Esophagus muscularis mucosa (tissue), 4 donors: ENCODE data around the gene KAZN. TPM values are rescaled to one million over a fixed set of nuclear protein-coding genes. Genes with fewer than 3 reads are reported as not detected.

ENCODE experiments used
- DNase-seq: peaks from one replicate; pipeline ENCODE4 v3.0.0-alpha.2; 2017; ENCODE audit errors: extremely low spot score
- H3K27ac ChIP-seq, 4 donors: fragments of 200-600 bp; sonication (generic); replicated peaks in 1 of 4; 1 replicate in 3 of 4; 2 replicates in 1 of 4; pipeline ENCODE4 v1.5.1; 2016 to 2019; ENCODE audit warnings: mild to moderate bottlenecking in 1 of 4
- H3K27me3 ChIP-seq, 4 donors: fragments of 200-600 bp; sonication (generic); one replicate each; pipeline versions ENCODE4 v1.5.1 to v1.6.0; 2016 to 2019
- H3K36me3 ChIP-seq, 4 donors: fragments of 200-600 bp; sonication (generic); one replicate each; pipeline ENCODE4 v1.5.1; 2016 to 2019
- H3K4me1 ChIP-seq, 4 donors: fragments of 200-600 bp; sonication (generic); one replicate each; pipeline ENCODE4 v1.5.1; 2016 to 2019
- H3K4me3 ChIP-seq, 4 donors: fragments of 200-600 bp; sonication (generic); 1 replicate in 2 of 4; 2 replicates in 2 of 4; pipeline ENCODE4 v1.5.1; 2016 to 2019; ENCODE audit warnings: mild to moderate bottlenecking in 4 of 4, moderate library complexity in 1 of 4
- H3K9me3 ChIP-seq, 4 donors: fragments of 200-600 bp; sonication (generic); 1 replicate in 3 of 4; 2 replicates in 1 of 4; pipeline ENCODE4 v1.5.1; 2016 to 2019
- EP300 ChIP-seq: sonication (generic); formaldehyde crosslinking; IDR thresholded peaks from one replicate; pipeline ENCODE4 v1.6.1; 2017; ENCODE audit warnings: antibody characterized with exemption
- POLR2A ChIP-seq: fragments of 450-650 bp; IDR thresholded peaks from one replicate; pipeline ENCODE4 v1.6.1; 2017; ENCODE audit warnings: antibody characterized with exemption, moderate library complexity, mild to moderate bottlenecking, low read depth
- POLR2AphosphoS5 ChIP-seq, 2 donors: sonication (generic); formaldehyde crosslinking; IDR thresholded peaks; one replicate each; pipeline ENCODE4 v1.6.1; 2017; ENCODE audit warnings: antibody characterized with exemption in 2 of 2
- WGBS: methylation state at CpG from one replicate; pipeline ENCODE4 v1.1.5; 2018; 5-methylcytosine and 5-hydroxymethylcytosine counted together
- intact Hi-C: fragments of 100-400 bp; cut with DNase I; formaldehyde crosslinking; loops from one replicate; pipeline ENCODE4 v1.15.1; 2023
- total RNA-seq, 4 donors: library from RNA; depleted of rRNA; stranded (reverse); fragments of >200 nt; gene quantifications; one replicate each; pipeline versions ENCODE4 v1.1.0 to v1.2.1, GENCODE V29; 2016
- TF ChIP-seq, protein P1 (sequence below), 3 experiments: fragments of 200-600 bp in 2 of 3; fragments of 450-650 bp in 1 of 3; sonication (generic) in 2 of 3; IDR thresholded peaks; one replicate each; pipeline ENCODE4 v1.5.1; 2017 to 2019; ENCODE audit warnings: antibody characterized with exemption in 3 of 3, mild to moderate bottlenecking in 2 of 3, moderate library complexity in 1 of 3

KAZN gene
- total RNA-seq, 4 donors from 2014 or later, result 9.9 to 14.1 (median 11.9) TPM

DNA sequence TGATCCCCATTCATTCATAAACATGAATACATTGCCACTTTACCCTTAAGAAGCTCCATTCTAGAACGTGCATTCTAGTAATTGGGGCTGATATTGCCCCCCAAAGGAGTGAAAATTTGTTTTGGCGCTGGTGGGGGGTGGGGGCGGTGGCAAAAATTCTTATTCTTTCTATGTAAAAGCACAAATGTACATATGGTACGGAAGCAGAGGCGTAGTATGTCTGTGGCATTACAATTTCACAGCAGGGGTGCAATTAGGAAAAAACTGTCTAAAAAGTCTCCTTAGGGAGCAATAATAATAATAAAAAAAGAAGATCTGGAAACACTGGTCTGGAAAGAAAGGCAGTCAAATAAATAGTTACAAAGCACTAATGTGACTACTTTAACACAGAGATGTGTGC is 514.7 kb downstream of the KAZN start:
- no peak overlapping the region for H3K27ac ChIP-seq
- no peak overlapping the region for H3K4me3 ChIP-seq
- DNase-seq, result no peak
- H3K9me3 ChIP-seq, result no peaks in the 10 kb centered on the region
- WGBS, result 85% methylated on average over 5 of the region's 5 CpGs
- H3K4me1 ChIP-seq, result no peaks in the 10 kb centered on the region
- intact Hi-C loops, result no loop called here
- no peaks in the 10 kb centered on the region for H3K27me3 ChIP-seq
- TF ChIP-seq EP300, result no peak
- TF ChIP-seq, protein P1, sequence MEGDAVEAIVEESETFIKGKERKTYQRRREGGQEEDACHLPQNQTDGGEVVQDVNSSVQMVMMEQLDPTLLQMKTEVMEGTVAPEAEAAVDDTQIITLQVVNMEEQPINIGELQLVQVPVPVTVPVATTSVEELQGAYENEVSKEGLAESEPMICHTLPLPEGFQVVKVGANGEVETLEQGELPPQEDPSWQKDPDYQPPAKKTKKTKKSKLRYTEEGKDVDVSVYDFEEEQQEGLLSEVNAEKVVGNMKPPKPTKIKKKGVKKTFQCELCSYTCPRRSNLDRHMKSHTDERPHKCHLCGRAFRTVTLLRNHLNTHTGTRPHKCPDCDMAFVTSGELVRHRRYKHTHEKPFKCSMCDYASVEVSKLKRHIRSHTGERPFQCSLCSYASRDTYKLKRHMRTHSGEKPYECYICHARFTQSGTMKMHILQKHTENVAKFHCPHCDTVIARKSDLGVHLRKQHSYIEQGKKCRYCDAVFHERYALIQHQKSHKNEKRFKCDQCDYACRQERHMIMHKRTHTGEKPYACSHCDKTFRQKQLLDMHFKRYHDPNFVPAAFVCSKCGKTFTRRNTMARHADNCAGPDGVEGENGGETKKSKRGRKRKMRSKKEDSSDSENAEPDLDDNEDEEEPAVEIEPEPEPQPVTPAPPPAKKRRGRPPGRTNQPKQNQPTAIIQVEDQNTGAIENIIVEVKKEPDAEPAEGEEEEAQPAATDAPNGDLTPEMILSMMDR (IDR thresholded peaks at IDR 0.05), result no peak
- TF ChIP-seq POLR2AphosphoS5 (IDR thresholded peaks at IDR 0.05), result no peak
- TF ChIP-seq POLR2A, result no peak
- H3K36me3 ChIP-seq, result no peaks in the 10 kb centered on the region

DNA sequence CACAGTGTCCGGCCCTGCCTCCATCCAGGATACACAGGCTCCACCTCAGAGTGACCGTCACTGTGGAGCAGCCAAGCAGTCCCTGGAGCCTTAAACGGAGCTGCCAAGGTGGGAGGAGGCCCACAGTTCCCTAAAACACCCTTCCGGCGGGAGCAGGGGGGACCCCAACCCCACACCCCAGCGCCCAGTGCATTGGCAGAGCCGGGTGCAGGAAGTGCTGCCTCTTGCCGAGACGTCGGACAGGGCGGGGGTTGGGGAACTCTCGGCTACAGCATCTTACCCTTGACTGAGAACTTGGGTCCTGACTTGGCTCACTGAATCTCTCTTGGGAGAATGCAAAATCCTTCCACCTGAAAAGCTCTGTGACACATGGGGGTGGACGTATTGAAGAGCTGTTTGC is 516.4 kb downstream of the KAZN start:
- DNase-seq, result no peak
- WGBS, result 90% methylated on average over 3 of the region's 13 CpGs
- intact Hi-C loops, result no loop called here
- no peaks in the 10 kb centered on the region for H3K27me3 ChIP-seq
- H3K36me3 ChIP-seq, result no peaks in the 10 kb centered on the region
- H3K9me3 ChIP-seq, result no peaks in the 10 kb centered on the region
- TF ChIP-seq POLR2AphosphoS5 (IDR thresholded peaks at IDR 0.05) (no peak), POLR2A (no peak), EP300 (no peak)
- TF ChIP-seq, protein P1 (IDR thresholded peaks at IDR 0.05), result no peak
- H3K4me1 ChIP-seq, result no peaks in the 10 kb centered on the region
- no peak overlapping the region for H3K4me3 ChIP-seq
- H3K27ac ChIP-seq, result no peak overlapping the region

DNA sequence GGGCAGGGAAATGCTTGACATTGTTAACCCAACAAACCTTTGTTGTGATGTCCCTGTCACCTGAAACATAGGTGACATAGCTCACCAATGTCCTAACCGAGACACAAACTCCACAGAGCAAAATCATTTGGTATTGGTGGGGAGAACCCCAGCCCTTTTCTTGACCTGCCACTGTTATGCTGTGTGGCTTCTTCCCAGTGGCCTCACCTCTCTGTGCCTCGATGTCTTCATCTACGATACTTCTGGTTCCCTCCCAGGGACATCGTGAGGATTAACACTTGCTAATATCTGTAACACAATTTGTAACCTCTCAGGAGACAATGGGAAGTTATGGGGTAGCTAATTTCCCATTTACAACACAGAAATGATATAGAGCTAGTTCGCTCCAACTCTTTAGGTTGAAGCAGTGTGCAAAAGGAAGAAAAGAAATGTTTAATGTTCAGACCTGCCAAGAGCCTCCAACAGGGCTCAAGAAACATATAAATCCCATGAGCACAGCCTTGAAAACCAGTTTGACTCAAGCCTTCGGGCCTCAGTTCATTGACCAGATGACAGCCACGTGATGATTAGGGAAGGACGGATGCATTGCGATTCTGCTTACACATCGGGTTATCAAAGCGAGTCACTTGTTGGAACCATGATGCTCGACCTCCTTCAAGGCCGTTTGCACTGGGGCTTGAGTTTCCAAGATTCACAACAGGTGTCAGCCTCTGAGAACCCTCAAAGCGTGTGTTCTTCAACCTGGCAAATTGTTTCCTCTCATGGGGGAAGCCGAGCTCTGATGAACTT is 517.3 kb downstream of the KAZN start:
- DNase-seq, result no peak
- H3K4me1 ChIP-seq, result no peaks in the 10 kb centered on the region
- TF ChIP-seq, protein P1 (IDR thresholded peaks at IDR 0.05), result no peak
- TF ChIP-seq EP300 (no peak), POLR2A (no peak), POLR2AphosphoS5 (IDR thresholded peaks at IDR 0.05) (no peak)
- no peak overlapping the region for H3K27ac ChIP-seq
- H3K27me3 ChIP-seq, result no peaks in the 10 kb centered on the region
- no peaks in the 10 kb centered on the region for H3K36me3 ChIP-seq
- 97% methylated on average over 15 of the region's 15 CpGs for WGBS
- intact Hi-C loops, result no loop called here
- no peaks in the 10 kb centered on the region for H3K9me3 ChIP-seq
- H3K4me3 ChIP-seq, result no peak overlapping the region

DNA sequence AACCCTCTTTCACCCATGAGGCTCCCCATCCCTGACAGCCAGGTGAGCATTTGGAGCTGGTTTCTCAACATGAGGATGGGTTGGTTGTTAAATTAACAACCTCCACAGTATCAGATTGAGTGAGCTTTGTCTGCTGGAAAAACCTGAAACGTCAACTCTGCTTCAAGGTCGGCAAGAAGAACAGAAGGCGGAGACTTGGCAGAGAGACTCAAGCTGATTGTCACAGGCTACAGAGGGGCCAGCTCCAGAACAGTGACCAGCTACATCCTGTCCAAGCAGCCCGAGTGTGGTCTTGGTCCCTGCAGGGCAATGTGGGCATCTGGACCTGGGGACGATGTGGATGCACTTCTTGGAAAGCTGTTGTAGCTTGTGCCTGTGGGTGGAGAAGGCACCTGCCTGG is 518.5 kb downstream of the KAZN start:
- Histone ChIP-seq H3K4me3 (no peak overlapping the region), H3K9me3 (no peaks in the 10 kb centered on the region), H3K27ac (no peak overlapping the region), H3K4me1 (no peaks in the 10 kb centered on the region), H3K36me3 (no peaks in the 10 kb centered on the region), H3K27me3 (no peaks in the 10 kb centered on the region)
- 58% methylated on average over 3 of the region's 5 CpGs for WGBS
- intact Hi-C loops, result no loop called here
- TF ChIP-seq POLR2A (no peak), EP300 (no peak), POLR2AphosphoS5 (IDR thresholded peaks at IDR 0.05) (no peak)
- TF ChIP-seq, protein P1 (IDR thresholded peaks at IDR 0.05), result no peak
- no peak for DNase-seq
